HEK293 (cell line): ENCODE results near the gene PRKACG.

Source experiments
- CTCF ChIA-PET: fragments of 350-600 bp; formaldehyde crosslinking; extraction: SDS; loops from one replicate; lab custom pipeline; 2021; ENCODE audit warnings: antibody characterized with exemption; lab: Yijun Ruan, JAX
- POLR2A ChIA-PET: fragments of 300-600 bp; formaldehyde crosslinking; extraction: SDS; loops from one replicate; lab custom pipeline; 2020; ENCODE audit warnings: antibody characterized with exemption, inconsistent platforms; lab: Yijun Ruan, JAX
- H3K27ac ChIP-seq: fragments of 200-500 bp; sonication (Bioruptor generic); 2 replicates; pipeline ENCODE4 v1.5.1; 2014; ENCODE audit warnings: low read depth, low read length, control low read depth, inconsistent platforms; ENCODE audit errors: extremely low read depth
- H3K36me3 ChIP-seq, 2 experiments: fragments of 200-500 bp in 1 of 2; sonication (Bioruptor generic) in 1 of 2; 1 replicate in 1 of 2; 2 replicates in 1 of 2; pipeline ENCODE4 v1.5.1; 2014 to 2017; ENCODE audit warnings: inconsistent platforms in 2 of 2, low read length in 2 of 2; ENCODE audit not compliant: control insufficient read depth in 2 of 2, insufficient read depth in 1 of 2
- H3K4me1 ChIP-seq: fragments of 200-500 bp; sonication (Bioruptor generic); 2 replicates; pipeline ENCODE4 v1.5.1; 2014; ENCODE audit warnings: mild to moderate bottlenecking, low read length, inconsistent platforms; ENCODE audit not compliant: control insufficient read depth, insufficient read depth
- H3K4me3 ChIP-seq: 2 replicates; pipeline ENCODE4 v1.5.1; 2011; ENCODE audit warnings: low read depth, mild to moderate bottlenecking, control low read depth, low read length, moderate library complexity
- H3K9me3 ChIP-seq: fragments of 200-500 bp; sonication (Bioruptor generic); 2 replicates; pipeline ENCODE4 v1.5.1; 2014; ENCODE audit warnings: low read depth, low read length, inconsistent platforms; ENCODE audit not compliant: control insufficient read depth, insufficient read depth
- MEIS1 ChIP-seq: sonication (generic); formaldehyde crosslinking; IDR thresholded peaks from 2 replicates; pipeline ENCODE4 v1.8.1; 2022; ENCODE audit warnings: missing genetic modification reagents, mild to moderate bottlenecking, borderline replicate concordance
- REPIN1 ChIP-seq: fragments of 450-650 bp; formaldehyde crosslinking; IDR thresholded peaks from 2 replicates; pipeline ENCODE4 v1.5.1; 2017; ENCODE audit warnings: missing biosample characterization, missing genetic modification characterization, low read depth
- SALL2 ChIP-seq: fragments of 450-650 bp; formaldehyde crosslinking; IDR thresholded peaks from 2 replicates; pipeline ENCODE4 v1.5.0; 2017; ENCODE audit warnings: missing biosample characterization, mild to moderate bottlenecking, missing genetic modification characterization, borderline replicate concordance
- SETDB1 ChIP-seq: IDR thresholded peaks from one replicate; pipeline ENCODE4 v1.6.1; 2017; ENCODE audit warnings: mild to moderate bottlenecking, low read length, moderate library complexity, mixed read lengths; ENCODE audit not compliant: insufficient read length
- TRIM28 ChIP-seq: IDR thresholded peaks from 2 replicates; pipeline ENCODE4 v1.6.1; 2011; ENCODE audit warnings: low read length, control low read depth, borderline replicate concordance
- ZFP69B ChIP-seq: fragments of 450-650 bp; formaldehyde crosslinking; IDR thresholded peaks from 2 replicates; pipeline ENCODE4 v1.5.1; 2016; ENCODE audit warnings: missing biosample characterization, missing genetic modification characterization
- ZNF138 ChIP-seq: fragments of 450-650 bp; formaldehyde crosslinking; IDR thresholded peaks from 2 replicates; pipeline ENCODE4 v1.5.1; 2016; ENCODE audit warnings: missing biosample characterization, missing genetic modification characterization, borderline replicate concordance
- ZNF202 ChIP-seq: fragments of 450-650 bp; formaldehyde crosslinking; IDR thresholded peaks from 2 replicates; pipeline ENCODE4 v1.5.1; 2016; ENCODE audit warnings: missing biosample characterization, missing genetic modification characterization, borderline replicate concordance
- ZNF23 ChIP-seq: fragments of 450-650 bp; formaldehyde crosslinking; IDR thresholded peaks from 2 replicates; pipeline ENCODE4 v1.5.1; 2016; ENCODE audit warnings: missing biosample characterization, missing genetic modification characterization, borderline replicate concordance
- ZNF292 ChIP-seq: fragments of 450-650 bp; formaldehyde crosslinking; IDR thresholded peaks from 2 replicates; pipeline ENCODE4 v1.5.1; 2016; ENCODE audit warnings: low read depth, missing biosample characterization, missing genetic modification characterization, borderline replicate concordance
- ZNF621 ChIP-seq: fragments of 450-650 bp; formaldehyde crosslinking; IDR thresholded peaks from 2 replicates; pipeline ENCODE4 v1.5.1; 2017; ENCODE audit warnings: missing biosample characterization, missing genetic modification characterization
- ZNF629 ChIP-seq: fragments of 450-650 bp; formaldehyde crosslinking; IDR thresholded peaks from 2 replicates; pipeline ENCODE4 v1.5.1; 2017; ENCODE audit warnings: missing biosample characterization, missing genetic modification characterization
- ZNF791 ChIP-seq: fragments of 450-650 bp; formaldehyde crosslinking; IDR thresholded peaks from 2 replicates; pipeline ENCODE4 v1.5.1; 2016; ENCODE audit warnings: missing biosample characterization, missing genetic modification characterization
- ZNF837 ChIP-seq: fragments of 450-650 bp; formaldehyde crosslinking; IDR thresholded peaks from 2 replicates; pipeline ENCODE4 v1.5.1; 2016; ENCODE audit warnings: missing biosample characterization, missing genetic modification characterization
- TF ChIP-seq, protein P1 (sequence below): sonication (generic); formaldehyde crosslinking; IDR thresholded peaks from 2 replicates; pipeline ENCODE4 v1.8.1; 2022; ENCODE audit warnings: mild to moderate bottlenecking, moderate library complexity, missing genetic modification reagents
- TF ChIP-seq, protein P2 (sequence below): fragments of 450-650 bp; IDR thresholded peaks from 2 replicates; pipeline ENCODE4 v1.5.1; 2018; ENCODE audit warnings: missing biosample characterization, mild to moderate bottlenecking, missing genetic modification characterization
- TF ChIP-seq, protein P3 (sequence below): fragments of 450-650 bp; formaldehyde crosslinking; IDR thresholded peaks from 2 replicates; pipeline ENCODE4 v1.5.1; 2016; ENCODE audit warnings: missing biosample characterization, missing genetic modification characterization
- TF ChIP-seq, protein P4 (sequence below): fragments of 450-650 bp; formaldehyde crosslinking; IDR thresholded peaks from 2 replicates; pipeline ENCODE4 v1.5.1; 2016; ENCODE audit warnings: missing biosample characterization, missing genetic modification characterization
- TF ChIP-seq, protein P5 (sequence below): fragments of 450-650 bp; formaldehyde crosslinking; IDR thresholded peaks from 2 replicates; pipeline ENCODE4 v1.5.1; 2017; ENCODE audit warnings: missing biosample characterization, missing genetic modification characterization
- TF ChIP-seq, protein P6 (sequence below): fragments of 450-650 bp; formaldehyde crosslinking; IDR thresholded peaks from 2 replicates; pipeline ENCODE4 v1.5.1; 2016; ENCODE audit warnings: missing biosample characterization, missing genetic modification characterization

PRKACG gene

DNA sequence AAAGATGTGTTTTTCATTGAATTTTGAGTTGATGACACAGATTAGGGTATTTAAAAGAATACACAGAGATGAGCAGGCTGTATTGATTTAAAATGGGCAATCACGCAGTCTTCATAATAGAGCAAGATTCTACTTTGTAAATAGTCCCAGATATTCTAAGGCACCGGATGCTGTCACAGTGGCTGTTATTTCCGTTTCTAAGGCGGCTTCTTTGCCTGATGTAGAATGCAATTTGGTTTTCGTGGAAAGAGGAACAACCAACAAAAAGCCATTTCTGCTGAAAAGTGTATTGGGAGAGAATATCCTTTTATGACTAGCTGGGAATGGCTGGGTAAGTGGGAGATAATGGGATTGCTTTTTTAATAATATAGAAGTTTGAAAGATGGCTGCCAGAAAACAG, 17.5 kb downstream of the PRKACG start:
- H3K4me3 ChIP-seq, result no peak overlapping the region
- ChIA-PET CTCF (interaction anchor here (0.6 to 6.0 kb wide), 6 partner anchors 13 to 433 kb away, joined by 3 to 71 read pairs (median 3); no protein-coding TSS in a partner anchor), POLR2A (no interaction called here)
- no peaks in the 10 kb centered on the region for H3K4me1 ChIP-seq
- H3K36me3 ChIP-seq, result no peaks in the 10 kb centered on the region
- no peak overlapping the region for H3K27ac ChIP-seq
- H3K9me3 ChIP-seq, result no peaks in the 10 kb centered on the region
- TF ChIP-seq, protein P1, sequence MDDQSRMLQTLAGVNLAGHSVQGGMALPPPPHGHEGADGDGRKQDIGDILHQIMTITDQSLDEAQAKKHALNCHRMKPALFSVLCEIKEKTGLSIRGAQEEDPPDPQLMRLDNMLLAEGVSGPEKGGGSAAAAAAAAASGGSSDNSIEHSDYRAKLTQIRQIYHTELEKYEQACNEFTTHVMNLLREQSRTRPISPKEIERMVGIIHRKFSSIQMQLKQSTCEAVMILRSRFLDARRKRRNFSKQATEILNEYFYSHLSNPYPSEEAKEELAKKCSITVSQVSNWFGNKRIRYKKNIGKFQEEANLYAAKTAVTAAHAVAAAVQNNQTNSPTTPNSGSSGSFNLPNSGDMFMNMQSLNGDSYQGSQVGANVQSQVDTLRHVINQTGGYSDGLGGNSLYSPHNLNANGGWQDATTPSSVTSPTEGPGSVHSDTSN, result no peak
- TF ChIP-seq SALL2 (tag by site-specific recombination) (no peak), TRIM28 (no peak)

DNA sequence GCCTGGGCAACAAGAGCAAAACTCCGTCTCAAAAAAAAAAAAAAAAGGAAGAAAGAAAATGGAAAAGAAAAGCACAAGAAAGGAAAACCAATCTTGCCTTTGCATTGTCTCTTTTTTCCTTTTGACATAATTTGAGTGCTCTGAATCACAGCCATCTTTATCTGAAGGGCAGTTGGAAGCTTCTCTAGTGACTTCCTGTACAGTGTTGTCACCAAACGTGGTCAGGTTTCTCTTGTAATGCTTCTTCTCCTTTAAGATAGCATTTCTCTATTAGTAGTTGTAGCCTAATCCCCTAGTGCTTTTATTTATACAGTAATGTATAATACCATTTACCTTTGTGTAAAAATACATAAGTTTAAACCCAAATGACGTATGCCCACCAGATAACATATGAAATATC, 18.1 kb downstream of the PRKACG start:
- no peaks in the 10 kb centered on the region for H3K36me3 ChIP-seq
- POLR2A ChIA-PET, result interaction anchor here (0.7 kb wide), 1 partner anchor 16 kb away, joined by 4 read pairs; no protein-coding TSS in a partner anchor
- H3K4me3 ChIP-seq, result no peak overlapping the region
- no peaks in the 10 kb centered on the region for H3K9me3 ChIP-seq
- H3K27ac ChIP-seq, result no peak overlapping the region
- no peaks in the 10 kb centered on the region for H3K4me1 ChIP-seq
- TF ChIP-seq, protein P2, sequence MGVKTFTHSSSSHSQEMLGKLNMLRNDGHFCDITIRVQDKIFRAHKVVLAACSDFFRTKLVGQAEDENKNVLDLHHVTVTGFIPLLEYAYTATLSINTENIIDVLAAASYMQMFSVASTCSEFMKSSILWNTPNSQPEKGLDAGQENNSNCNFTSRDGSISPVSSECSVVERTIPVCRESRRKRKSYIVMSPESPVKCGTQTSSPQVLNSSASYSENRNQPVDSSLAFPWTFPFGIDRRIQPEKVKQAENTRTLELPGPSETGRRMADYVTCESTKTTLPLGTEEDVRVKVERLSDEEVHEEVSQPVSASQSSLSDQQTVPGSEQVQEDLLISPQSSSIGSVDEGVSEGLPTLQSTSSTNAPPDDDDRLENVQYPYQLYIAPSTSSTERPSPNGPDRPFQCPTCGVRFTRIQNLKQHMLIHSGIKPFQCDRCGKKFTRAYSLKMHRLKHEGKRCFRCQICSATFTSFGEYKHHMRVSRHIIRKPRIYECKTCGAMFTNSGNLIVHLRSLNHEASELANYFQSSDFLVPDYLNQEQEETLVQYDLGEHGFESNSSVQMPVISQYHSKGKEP (tag by site-specific recombination), result no peak
- TF ChIP-seq SALL2 (tag by site-specific recombination) (no peak), ZNF621 (tag by site-specific recombination) (no peak), ZNF837 (tag by site-specific recombination) (no peak), ZFP69B (tag by site-specific recombination) (no peak), ZNF202 (no peak), ZNF138 (tag by site-specific recombination) (no peak), ZNF629 (tag by site-specific recombination) (no peak), MEIS1 (CRISPR knock-in tag) (no peak), TRIM28 (no peak), ZNF23 (tag by site-specific recombination) (no peak), REPIN1 (no peak), SETDB1 (no peak), ZNF292 (no peak), ZNF791 (tag by site-specific recombination) (no peak)
- TF ChIP-seq, protein P3, sequence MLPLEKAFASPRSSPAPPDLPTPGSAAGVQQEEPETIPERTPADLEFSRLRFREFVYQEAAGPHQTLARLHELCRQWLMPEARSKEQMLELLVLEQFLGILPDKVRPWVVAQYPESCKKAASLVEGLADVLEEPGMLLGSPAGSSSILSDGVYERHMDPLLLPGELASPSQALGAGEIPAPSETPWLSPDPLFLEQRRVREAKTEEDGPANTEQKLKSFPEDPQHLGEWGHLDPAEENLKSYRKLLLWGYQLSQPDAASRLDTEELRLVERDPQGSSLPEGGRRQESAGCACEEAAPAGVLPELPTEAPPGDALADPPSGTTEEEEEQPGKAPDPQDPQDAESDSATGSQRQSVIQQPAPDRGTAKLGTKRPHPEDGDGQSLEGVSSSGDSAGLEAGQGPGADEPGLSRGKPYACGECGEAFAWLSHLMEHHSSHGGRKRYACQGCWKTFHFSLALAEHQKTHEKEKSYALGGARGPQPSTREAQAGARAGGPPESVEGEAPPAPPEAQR (tag by site-specific recombination), result no peak
- TF ChIP-seq, protein P4, sequence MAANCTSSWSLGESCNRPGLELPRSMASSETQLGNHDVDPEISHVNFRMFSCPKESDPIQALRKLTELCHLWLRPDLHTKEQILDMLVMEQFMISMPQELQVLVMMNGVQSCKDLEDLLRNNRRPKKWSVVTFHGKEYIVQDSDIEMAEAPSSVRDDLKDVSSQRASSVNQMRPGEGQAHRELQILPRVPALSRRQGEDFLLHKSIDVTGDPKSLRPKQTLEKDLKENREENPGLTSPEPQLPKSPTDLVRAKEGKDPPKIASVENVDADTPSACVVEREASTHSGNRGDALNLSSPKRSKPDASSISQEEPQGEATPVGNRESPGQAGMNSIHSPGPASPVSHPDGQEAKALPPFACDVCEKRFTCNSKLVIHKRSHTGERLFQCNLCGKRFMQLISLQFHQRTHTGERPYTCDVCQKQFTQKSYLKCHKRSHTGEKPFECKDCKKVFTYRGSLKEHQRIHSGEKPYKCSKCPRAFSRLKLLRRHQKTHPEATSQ (tag by site-specific recombination), result no peak
- TF ChIP-seq, protein P5, sequence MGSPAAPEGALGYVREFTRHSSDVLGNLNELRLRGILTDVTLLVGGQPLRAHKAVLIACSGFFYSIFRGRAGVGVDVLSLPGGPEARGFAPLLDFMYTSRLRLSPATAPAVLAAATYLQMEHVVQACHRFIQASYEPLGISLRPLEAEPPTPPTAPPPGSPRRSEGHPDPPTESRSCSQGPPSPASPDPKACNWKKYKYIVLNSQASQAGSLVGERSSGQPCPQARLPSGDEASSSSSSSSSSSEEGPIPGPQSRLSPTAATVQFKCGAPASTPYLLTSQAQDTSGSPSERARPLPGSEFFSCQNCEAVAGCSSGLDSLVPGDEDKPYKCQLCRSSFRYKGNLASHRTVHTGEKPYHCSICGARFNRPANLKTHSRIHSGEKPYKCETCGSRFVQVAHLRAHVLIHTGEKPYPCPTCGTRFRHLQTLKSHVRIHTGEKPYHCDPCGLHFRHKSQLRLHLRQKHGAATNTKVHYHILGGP (tag by site-specific recombination), result no peak
- TF ChIP-seq, protein P6, sequence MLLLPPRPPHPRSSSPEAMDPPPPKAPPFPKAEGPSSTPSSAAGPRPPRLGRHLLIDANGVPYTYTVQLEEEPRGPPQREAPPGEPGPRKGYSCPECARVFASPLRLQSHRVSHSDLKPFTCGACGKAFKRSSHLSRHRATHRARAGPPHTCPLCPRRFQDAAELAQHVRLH (tag by site-specific recombination), result no peak
- CTCF ChIA-PET, result interaction anchor here (0.6 to 6.0 kb wide), 6 partner anchors 14 to 432 kb away, joined by 3 to 71 read pairs (median 3); no protein-coding TSS in a partner anchor
